HL-60 (cell line): Measurements from ENCODE around the gene ATP6V0D1.

Experiments used
- POLR2AphosphoS5 ChIP-seq: IDR thresholded peaks from 2 replicates; pipeline ENCODE4 v1.6.1; 2012; ENCODE audit warnings: low read depth
- TF ChIP-seq, protein P1 (sequence below): IDR thresholded peaks from one replicate; pipeline ENCODE4 v1.5.1; 2011; ENCODE audit warnings: low read length, control low read depth, inconsistent platforms; ENCODE audit not compliant: insufficient read depth

DNA sequence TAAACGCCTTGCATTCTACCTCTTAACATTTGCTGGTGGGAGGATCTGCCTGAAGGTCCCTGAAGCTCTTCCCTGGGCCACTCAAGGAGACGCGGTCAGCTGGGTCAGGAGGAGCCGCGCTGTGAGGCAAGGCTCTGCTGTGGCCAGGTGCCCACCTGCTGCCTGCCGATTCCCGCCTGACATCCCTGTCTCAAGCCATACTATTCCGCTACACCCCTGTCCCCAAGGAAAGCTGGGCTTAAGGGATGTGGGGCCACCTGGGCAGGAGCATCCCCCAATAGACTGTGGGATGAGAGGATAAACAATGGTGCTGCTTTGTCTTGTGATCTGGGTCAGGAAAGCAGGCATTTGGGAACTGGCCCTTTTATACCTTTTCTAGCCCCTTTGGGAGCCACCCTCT, 92.8 kb downstream of the ATP6V0D1 start:
- TF ChIP-seq, protein P1, sequence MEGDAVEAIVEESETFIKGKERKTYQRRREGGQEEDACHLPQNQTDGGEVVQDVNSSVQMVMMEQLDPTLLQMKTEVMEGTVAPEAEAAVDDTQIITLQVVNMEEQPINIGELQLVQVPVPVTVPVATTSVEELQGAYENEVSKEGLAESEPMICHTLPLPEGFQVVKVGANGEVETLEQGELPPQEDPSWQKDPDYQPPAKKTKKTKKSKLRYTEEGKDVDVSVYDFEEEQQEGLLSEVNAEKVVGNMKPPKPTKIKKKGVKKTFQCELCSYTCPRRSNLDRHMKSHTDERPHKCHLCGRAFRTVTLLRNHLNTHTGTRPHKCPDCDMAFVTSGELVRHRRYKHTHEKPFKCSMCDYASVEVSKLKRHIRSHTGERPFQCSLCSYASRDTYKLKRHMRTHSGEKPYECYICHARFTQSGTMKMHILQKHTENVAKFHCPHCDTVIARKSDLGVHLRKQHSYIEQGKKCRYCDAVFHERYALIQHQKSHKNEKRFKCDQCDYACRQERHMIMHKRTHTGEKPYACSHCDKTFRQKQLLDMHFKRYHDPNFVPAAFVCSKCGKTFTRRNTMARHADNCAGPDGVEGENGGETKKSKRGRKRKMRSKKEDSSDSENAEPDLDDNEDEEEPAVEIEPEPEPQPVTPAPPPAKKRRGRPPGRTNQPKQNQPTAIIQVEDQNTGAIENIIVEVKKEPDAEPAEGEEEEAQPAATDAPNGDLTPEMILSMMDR, result no peak
- TF ChIP-seq POLR2AphosphoS5, result no peak
